HG03159 (cell line): ENCODE measurements around the gene NECAB2.

Source experiments
- ATAC-seq: cut with Tn5 transposase; IDR thresholded peaks from one replicate; pipeline ENCODE4 v1.9.1; 2021; ENCODE audit warnings: mild to moderate bottlenecking, moderate library complexity; ENCODE audit not compliant: unreplicated experiment

NECAB2 gene

DNA sequence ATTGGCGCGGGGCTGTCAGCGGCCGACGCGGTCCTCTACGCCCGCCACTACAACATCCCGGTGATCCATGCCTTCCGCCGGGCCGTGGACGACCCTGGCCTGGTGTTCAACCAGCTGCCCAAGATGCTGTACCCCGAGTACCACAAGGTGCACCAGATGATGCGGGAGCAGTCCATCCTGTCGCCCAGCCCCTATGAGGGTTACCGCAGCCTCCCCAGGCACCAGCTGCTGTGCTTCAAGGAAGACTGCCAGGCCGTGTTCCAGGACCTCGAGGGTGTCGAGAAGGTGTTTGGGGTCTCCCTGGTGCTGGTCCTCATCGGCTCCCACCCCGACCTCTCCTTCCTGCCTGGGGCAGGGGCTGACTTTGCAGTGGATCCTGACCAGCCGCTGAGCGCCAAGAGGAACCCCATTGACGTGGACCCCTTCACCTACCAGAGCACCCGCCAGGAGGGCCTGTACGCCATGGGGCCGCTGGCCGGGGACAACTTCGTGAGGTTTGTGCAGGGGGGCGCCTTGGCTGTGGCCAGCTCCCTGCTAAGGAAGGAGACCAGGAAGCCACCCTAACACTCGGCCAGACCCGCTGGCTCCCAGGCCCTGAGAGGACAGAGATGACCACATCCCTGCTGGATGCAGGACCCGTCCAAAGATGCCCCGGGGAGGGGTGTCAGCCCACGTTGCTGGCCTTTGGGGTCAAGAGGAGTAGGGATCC lies 2.4 kb upstream of the NECAB2 start:
- no peak for ATAC-seq

DNA sequence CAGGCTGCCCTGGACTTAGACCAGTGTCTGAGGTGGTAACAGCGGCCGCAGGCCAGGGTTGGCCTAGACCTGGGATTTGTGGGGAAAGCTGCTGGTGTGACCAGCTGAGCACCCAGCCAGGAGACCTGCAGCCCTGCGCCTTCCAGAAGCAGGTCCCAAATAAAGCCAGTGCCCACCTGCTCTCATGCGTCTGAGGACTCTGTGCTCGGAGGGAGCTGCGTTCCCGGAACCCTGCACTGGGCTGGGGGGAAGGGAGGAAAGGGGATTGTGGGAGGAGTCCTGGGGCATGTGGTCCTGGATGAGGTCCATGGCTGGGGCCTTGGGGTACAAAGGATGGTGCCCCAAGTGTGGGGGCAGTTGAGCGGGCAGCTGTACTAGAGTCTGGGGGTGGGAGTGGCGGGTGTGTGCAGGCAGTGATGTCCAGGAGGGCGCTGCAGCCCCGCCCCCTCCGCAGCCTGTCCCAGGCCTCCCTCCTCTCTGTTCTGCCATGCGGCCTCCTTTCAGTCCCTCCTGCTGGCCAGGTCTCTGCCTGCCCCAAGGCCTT lies 1.8 kb upstream of the NECAB2 start:
- ATAC-seq = no peak

DNA sequence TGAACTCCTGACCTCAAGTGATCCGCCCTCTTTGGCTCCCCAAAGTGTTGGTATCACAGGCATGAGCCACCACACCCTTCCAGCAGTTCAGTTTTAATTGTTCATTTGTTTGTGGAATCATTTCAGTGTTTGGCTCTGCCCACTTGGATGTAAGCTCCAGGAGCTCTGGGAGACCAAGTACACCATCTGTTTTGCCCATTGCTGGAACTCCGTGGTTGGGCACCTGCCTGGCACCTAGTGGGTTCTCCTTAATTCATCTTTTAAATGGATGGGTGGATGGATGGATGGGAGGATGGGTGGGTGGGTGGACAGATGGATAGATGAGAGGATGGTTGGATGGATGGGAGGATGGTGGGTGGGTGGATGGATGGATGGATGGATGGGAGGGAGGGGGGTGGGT lies 953 bp upstream of the NECAB2 start:
- ATAC-seq = no peak

DNA sequence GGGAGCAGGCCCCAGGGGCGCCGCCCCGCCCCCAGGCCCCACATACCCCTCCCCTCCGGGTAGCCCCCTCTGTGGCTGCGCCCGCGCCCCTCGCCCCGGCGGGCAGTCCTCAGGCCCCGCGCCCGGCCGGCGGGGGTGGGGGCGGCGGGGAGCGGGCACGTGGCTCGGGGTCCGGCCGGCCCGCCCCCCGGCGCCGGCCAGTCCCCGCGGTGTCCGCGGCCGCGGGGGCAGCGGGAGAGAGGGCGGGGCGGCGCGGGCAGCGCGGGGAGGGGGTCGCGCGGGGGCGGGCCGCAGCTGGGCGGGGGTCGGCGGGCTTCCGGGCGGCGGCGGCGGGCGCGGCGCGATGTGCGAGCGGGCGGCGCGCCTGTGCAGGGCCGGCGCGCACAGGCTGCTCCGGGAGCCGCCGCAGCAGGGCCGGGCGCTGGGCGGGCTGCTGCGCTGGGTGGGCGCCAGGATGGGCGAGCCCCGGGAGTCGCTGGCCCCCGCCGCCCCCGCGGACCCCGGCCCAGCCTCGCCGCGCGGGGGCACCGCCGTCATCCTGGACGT lies 335 bp downstream of the NECAB2 start:
- no peak for ATAC-seq

DNA sequence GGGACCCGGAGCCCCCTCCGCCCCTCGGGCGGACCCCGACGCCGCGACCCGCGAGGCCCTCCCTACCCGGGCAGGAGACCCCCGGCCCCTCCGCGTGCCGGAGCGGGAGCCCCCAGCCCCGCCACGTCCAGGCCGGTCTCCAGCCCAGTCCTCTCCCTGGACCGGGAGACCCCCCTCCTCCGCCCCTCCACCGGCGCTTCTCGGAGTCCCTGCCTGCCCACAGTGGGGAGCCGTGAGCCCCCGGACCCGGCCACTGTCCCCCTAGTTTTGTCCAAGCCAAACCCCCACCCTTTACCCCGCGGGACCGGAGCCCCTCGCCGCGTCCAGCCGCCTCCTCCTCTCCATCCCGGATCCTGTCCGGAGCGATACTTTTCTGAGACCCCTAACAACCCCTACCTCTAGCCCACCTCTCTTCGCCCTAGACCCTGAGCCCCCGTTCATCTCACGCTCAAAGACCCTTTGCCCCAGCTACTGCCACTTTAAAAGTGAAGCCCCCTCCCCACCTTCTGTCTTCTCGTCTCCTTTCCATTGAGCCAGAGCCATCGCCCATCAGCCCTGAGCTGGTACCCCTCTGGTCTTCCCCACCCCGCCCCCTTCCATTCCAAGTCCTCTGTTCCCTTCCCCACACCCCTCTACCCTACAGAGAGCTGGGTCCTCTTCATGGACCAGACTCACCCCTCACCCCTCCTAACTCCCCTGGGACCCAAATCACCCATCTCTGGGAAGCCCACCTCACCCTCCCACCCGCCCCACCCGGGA lies 1.0 kb downstream of the NECAB2 start:
- no peak for ATAC-seq

DNA sequence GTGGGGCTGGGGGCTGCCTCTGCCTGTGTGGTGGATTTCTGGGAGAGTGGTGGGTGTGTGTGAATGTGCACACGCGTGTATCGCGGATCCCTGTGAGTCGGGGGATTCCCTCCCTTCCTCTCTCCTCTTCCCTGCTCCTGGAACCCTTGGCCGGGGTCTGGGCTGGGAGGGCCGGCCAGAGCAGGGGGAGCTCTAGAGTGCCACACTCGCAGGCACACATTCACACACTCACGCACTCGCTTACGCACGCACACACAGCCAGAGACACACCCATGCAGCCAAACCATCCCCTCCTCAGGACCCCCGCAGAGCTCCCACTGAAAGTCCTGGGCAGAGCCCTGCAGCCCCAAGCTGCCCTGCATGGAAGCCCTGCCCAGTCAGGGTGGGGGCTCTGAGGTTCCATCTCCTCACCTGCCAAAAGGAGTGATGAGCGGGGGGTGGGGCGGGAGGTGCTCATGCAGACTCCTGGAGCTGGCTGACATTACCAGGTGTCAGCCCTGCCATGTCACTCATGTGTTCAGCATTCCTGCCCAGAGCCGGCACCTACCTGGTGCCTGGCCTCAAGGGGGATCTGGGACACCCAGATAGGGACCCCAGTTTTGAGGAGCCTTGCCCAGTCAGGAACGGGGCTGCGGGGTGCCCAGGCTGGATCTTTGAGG lies 1.9 kb downstream of the NECAB2 start:
- no peak for ATAC-seq

DNA sequence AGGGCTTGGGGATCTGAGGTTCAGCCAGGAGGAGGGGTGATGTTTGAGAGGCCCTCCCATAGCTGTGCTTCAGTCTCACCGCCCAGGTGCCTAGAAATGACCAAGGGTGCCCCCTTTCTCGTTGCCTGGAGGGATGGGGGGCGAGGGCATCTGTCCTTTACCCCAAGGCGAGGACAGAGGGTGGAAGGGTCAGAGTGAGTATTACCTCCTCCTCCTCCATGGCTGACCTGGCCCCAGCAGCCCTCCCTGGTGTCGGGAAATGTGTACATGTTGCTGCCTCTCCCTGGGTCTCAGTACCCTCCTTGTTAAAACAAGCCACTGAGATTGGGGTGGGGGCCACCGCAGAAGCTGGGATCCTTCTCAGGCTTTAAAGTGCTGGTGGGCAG lies 2.4 kb downstream of the NECAB2 start:
- ATAC-seq = no peak

DNA sequence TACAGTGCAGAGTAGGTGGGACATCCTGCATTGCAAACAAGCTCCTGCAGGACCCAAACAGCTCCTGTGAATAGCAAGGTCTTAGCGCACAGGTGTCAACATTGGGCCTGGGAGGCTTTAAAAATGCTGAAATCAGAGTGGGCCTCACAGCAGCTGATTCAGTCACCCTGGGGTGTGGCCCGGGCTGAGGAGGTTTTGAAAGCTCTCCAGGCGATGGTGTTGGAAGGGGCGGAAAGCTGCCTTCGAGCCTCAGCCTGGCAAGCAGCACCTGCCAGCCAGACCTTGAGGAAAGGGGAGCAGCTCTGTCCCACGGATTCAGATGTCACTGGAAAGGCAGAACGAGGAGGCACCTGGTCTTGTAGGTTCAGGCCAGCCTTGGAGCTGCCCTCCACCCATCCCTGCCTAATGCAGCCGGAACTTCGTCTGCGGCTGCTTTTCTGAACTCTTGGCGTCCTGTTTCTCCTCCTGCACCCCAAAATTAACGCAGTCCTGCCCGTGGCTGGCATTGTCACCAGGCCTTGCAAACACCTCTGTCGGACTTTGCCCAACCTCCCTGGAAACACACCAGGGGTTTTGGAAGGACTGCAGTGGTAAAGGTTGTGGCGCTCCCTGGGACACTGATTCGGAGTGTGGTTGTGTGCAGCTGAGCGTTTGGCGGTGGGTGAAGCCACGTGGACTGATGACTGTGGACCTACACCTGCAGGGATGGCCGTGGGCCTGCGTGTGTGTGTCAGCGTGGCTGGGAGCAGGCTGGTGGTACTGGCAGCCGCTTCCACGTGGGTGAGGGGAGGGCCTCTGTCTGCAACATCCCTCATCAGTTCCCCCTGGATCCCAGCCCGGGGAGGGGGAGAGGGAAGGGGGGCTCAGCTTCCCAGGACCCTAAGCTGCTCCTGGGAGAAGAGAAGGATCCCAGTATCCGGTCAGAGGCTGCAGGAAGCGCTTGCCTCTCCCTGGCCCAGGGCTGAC lies 3.4 kb downstream of the NECAB2 start:
- no peak for ATAC-seq

DNA sequence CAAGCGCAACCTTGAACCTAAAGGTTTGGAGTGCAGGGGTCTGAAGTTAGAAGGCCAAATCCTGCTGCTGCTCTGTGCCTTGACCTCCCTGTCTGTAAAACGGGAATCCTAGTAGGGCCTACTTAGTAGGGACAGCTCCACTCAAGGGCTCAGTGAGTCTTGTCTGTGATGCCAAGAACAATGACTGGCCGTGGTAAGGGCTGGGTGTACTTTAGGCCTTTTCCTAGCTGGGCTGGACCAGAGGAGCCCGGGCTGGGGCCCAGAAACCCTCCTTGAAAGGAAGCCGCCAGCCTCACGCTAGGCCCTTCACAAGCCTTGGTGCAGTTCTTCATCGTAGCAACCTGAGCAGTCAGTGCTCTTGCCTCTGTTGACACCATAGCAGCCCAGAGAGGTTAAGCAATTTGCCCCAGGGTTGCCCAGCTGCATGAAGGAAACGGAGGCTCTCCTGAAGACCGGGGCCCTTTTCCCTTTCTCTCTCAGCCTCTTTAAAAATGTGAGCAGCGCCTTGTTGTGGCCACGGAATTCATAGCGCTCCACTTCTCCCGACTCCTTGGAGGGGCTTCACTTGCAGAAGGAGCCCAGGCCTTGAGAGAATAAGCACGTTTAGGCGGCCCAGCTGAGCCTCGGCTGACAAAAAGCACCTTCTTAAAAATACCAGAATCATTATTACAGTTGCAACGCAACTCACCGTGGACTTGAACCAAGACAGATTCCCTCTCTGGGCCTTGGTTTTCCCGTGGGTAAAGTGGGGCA lies 4.4 kb downstream of the NECAB2 start:
- no peak for ATAC-seq

DNA sequence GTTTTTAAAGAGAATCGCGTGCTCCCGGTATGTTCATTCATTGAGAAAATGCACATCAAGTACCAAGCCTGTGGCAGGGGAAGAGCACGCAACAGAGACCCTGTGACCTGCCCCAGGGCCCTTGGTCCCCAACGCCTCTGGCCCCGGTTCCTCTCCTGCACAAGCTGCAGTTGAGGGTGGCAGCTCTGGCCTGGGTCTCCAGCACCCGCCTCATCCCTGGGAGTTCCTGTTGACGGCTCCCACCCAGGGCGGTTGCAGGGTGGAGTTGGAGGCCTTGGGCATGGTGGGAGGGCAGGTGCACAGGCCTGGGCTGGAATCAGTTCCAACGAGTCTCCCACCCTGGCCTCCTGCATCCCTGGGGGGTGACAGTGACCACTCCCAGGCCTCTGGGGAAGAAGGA lies 5.0 kb downstream of the NECAB2 start:
- no peak for ATAC-seq

DNA sequence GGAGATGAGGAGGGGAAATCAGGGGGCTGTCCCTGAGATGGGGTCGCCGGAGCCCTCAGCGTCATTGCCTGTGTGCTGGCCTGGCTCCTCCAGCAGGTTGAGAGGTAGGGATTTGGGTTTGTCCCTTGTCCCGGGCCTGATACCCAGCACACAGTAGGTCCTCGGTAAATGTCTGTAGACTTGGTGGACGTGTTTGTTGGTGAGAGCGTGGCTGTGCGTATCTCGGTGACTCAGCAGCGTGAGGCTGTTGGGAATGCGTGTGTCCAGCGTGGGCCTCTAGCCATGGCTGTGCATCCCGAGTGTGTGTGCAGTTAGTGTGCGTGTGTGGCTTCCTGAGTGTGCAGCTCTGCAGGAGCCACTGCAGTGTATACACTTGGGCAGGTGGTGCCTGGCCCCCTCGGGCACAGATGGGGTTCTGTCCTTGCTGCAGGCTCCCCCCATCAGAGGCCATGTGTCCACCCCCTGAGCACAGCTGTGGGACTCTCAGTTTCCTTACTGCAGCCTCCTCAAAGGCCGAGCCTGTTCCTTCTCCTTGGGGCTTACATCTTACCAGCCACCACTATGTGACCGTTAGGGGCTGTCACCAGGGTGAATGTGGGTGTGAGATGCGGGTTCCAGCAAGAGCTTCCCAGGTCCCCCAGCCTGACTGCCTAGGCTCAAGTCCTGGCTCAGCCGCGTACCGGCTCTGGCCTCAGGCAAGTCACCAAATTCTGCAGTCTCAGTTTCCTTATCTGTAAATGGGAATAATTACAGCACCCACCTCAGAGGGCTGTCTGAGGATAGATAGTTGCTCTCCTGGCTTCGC lies 5.7 kb downstream of the NECAB2 start:
- ATAC-seq = no peak

DNA sequence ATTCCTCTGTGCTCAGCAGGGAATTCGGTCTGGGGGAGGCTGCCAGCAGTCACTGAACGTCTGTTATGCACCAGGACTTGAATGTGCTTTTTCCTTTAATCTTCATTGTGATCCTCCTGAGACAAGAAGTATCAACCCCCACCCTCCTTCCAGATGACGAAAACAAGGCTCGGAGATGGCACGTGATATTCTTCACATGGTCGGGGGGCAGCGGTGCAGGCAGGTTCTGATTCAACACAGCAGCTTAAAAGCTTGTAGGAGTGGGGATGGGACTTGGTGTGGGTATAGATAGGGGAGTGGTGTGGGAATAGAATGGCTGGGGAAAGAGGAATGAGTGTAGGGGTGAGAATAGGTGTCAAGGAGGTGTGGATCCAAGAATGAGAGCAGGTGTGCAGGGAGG lies 6.4 kb downstream of the NECAB2 start:
- ATAC-seq = no peak

DNA sequence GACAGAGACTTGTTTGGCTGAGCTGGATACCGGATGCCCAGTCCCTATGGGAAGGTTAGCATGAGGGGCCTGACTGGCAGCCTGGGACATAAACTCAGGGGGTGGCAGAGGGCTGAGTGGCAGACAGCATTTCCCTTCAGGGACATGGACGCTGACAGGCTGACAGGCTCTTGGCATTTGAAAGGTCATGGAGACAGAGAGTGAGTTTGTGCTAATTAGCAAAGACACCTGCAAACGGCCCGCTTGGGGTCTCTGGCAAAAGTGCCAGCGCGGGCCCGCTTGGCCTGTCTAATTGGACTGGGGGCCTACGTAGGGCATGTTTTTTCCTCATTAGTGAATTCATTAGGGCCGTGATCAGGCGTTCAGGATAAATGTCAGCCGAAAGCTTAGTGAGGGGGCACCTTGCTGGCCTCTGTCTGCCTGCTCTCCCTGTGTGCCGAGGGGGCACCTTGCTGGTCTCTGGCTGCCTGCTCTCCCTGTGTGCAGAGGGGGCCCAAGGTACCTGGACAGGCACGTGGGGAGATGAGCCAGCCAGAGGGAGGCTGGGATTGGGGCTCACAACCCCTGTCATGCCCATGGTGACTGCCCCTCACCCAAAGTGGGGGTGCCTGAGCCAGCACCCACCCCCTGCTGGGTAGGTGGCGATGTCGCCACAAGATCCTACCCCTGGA lies 7.7 kb downstream of the NECAB2 start:
- ATAC-seq = no peak

DNA sequence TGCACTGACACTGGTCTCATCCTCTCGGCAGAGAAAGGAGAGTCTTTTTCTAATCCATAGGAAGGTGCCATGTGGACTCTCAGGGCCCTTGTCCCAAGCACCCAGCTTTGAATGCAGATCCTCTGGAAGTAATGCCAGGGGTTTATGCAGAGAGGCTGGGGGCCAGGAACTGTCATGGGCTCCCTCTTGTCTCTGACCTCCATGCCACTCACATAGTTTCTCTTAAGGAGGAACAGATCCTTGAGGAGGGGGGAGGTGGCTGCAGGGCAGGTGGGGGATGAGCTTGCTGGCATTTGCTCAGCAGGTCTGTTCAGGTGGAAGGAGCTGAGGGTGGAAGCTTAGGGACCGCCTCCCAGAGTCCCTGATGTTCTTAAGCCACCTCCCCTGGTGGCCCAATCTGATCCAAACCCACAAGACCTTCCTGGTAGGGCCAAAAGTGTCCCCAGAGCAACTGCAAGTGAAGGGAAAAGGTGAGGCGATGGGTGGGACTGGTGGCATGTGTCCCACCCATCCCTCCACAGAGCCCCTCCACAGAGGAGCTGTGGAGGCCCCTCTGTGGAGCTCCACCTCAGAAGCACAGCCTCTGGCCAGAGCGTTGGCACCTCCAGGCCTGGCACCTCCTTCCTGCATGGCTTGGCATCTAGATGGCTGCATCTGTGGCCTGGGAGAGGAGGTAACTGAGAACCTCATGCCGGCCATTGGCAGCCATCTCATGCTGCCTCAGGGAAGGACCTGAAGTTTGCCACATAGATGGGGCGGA lies 9.2 kb downstream of the NECAB2 start:
- ATAC-seq = no peak

DNA sequence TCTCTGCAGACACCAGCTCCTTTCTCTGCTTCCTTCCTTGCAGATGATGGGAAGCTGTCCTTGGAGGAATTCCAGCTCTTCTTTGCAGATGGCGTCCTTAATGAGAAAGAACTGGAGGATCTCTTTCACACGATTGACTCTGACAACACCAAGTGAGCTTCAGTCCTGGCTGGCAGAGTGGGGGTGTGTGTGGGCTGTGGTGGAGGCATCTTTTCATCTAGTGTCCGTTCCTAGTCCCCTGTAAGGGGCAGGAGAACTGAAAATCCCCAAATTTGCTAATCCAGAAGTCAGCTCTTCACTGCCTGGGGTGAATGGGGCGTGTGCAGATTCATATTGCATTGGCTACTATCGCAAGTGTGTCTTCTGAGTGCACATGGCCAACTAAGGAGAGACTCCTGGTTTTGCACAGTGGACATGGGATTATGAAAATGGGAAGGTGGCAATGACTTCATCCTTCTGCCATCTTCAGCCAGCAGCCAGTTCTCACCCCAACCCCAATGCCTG lies 10.4 kb downstream of the NECAB2 start:
- ATAC-seq = no peak

DNA sequence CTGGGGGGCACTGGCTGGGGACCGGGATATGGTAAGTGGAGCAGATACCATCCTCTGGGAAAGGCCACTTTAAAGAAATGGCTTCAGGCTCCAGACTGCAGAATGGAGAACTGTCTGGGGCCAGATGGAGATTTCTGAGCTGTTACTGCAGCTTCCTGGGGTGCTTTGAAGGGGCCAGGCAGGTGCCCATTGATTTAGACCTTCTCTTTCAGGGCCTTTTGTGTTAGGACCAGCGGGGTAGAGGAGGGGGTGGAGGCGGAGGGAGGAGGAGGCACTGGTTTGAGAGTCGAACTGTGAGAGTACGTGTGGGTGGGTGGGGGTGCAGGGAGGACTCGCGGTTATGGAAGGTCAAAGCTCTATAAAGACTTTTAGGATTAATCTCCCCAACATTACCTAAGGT lies 11.4 kb downstream of the NECAB2 start:
- ATAC-seq = no peak

DNA sequence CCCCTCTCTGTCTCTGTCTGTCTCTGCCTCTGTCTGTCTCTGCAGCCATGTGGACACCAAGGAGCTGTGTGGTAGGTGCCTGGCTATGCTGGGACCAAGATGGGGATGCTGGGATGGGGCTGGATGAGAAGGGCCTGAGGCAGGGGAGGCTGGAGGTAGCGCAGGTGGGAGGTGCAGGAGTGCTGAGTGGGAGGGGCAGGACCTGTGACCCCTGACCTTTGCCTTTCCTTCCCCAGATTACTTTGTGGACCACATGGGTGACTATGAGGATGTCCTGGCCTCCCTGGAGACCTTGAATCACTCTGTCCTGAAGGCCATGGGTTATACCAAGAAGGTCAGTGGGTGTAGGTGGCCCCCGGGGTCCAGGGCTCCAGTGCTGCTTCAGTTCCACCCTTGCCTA lies 12.8 kb downstream of the NECAB2 start:
- no peak for ATAC-seq
